Skeletal muscle cell (primary cell): Measurements from ENCODE around the gene RAB11A.

Experiments
- DNase-seq: peaks from one replicate; pipeline ENCODE4 v3.0.0-alpha.2; 2010; ENCODE audit warnings: low read depth
- H3K4me3 ChIP-seq: 2 replicates; pipeline ENCODE4 v1.5.1; 2011; ENCODE audit warnings: low read depth, mild to moderate bottlenecking, control low read depth, low read length, moderate library complexity

Gene RAB11A

DNA sequence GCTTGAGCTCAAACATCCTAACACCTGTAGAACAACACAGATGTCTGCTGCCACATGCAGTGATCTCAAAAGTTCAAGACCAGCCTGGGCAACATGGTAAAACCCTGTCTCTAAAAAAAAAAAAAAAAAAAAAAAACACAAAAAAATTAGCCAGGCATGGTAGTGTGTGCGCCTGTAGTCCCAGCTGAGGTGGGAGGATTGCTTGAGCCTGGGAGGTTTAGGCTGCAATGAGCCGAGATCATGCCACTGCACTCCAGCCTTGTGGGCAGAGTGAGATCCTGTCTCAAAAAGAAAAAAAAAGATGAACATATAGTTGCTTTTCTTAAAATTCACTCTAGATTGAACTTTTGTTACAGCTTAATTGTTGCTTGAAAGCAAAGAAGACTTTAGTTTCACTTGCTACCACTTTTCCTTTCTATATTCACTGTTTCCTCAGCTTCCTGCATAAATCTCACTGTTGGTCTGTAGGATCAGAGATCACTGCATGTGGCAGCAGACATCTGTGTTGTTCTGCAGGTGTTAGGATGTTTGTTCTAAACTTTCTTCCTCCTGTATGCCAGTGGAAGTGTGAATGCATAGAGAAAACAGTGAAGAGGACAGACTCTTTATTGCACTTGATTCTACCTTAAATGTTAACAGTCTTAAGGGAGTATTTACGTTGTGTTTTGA lies 12.6 kb downstream of the RAB11A start:
- no peak overlapping the region for H3K4me3 ChIP-seq
- DNase-seq = no peak

DNA sequence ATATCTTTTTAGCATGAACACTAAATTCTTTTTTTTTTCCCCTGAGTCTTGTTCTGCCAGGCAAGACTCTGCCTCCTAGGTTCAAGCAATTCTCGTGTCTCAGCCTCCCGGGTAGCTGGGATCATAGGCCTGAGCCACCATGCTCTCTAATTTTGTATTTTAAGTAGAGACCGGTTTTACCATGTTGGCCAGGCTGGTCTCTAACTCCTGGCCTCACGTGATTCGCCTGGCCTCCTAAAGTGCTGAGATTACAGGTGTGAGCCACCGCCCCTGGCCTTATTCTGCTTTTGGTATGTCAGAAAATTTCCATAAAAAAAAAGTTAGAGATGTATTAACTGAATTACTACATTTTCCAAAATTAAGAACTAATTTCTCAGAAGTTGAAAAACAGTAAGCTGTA lies 14.3 kb downstream of the RAB11A start:
- no peak for DNase-seq
- no peak overlapping the region for H3K4me3 ChIP-seq

DNA sequence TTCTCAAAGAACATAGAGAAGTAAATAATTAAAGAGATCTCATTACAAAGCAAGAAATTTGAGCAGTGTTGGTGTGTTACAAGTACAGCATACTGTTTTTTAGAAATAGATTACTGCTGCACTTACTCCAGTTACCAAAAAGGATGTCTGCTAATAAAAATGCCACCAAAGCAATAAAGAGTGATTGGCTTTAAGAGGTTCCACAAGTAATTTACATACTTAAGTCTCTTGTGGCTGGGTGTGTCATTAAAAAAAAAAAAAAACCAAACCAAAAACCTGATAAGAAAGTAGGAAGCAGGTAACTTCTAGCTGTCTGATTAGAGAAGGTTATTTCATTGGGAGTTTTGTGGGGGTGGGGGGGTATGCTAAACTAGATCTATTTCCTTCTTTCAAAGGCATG lies 15.2 kb downstream of the RAB11A start:
- DNase-seq = no peak
- no peak overlapping the region for H3K4me3 ChIP-seq

DNA sequence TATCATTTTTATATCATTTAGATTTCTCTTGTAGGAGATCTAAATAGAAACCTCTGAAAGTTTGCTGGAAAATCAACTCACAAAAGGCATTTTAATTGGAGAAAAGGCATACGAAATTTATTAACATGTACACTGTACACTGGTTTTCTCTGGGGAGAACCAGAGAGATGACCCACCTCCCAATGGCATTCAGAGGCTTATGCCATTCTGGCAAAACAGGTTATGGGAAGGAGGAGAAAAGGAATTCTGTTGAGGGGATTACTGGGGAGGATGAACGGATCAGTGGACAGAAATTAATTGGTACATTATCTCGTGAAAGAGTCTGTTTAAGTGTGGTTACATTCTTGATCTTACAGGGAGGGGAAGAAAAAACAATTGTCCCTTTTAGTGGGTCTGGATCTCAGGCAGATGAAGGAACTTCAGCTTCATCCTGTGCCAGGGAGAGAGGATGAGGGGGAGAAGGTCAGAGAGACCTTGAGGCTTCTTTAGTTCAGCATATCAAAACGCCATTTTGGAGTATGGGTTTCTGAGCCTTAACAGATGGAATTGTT lies 16.5 kb downstream of the RAB11A start:
- DNase-seq = no peak
- H3K4me3 ChIP-seq = no peak overlapping the region

DNA sequence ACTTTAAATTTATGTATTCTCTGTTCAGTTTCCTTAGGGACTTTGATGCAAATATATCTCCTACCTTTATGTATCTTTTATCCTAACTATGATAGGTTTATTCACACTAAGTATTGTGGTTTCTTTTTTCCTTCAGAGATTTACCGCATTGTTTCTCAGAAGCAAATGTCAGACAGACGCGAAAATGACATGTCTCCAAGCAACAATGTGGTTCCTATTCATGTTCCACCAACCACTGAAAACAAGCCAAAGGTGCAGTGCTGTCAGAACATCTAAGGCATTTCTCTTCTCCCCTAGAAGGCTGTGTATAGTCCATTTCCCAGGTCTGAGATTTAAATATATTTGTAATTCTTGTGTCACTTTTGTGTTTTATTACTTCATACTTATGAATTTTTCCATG lies 18.3 kb downstream of the RAB11A start:
- H3K4me3 ChIP-seq = no peak overlapping the region
- no peak for DNase-seq

DNA sequence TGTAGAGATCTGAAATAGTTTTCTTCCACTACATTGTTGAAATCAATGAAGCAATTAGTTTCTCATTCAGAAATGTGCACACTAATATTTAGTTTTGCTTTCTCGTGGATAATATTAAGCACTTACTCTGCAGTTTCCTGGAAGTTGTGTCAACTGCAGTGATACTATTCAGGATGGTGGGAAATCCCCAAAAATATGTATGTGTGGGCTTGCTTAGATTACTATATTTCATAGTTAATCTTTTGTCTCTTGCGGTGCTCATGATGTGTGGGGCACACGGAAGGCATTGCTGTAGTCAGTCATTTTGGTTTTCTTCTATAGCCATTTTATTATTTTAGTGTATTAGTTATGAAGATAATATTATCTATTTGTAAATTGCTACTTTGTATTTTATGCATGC lies 19.7 kb downstream of the RAB11A start:
- no peak for DNase-seq
- H3K4me3 ChIP-seq = no peak overlapping the region

DNA sequence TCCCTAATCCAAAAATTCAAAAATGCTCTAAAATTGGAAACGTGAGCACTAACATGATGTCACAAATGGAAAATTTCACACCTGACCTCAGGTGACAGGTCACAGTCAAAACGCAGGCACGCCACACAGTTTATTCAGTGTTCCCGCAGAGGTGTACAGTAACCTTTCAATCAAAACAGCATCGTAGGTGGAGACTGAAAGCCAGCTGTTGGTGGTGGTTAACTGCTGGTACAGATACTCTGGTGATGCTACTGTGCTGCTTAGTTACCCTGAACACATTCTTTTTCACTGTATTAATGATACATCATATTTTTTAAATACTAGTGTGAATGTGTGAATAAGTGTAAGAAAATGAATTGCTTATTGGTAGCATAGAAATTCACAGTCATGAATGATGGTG lies 23.8 kb downstream of the RAB11A start:
- no peak overlapping the region for H3K4me3 ChIP-seq

DNA sequence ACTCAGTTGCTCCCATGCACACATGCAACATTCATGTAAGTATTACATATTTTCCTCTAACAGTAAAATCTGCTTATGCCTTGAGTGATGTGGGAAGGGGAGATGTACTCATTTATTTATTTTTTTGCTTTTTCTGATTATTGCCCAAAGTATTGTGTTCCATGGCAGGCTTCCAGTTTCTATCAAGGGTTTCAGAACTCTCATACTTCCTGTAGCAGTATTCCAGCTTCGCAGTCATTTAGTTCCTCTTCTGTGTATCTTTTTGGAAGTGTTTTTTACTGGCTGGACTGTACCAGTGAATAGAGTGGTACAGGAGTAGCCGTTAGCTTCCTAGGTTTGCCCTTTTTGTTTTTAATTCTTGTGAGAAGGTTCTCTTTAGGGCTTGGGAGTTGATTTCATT lies 26.9 kb downstream of the RAB11A start:
- DNase-seq = no peak

More for the DNA sequence above, 23.8 kb downstream of the RAB11A start:
- no peak for DNase-seq

DNA sequence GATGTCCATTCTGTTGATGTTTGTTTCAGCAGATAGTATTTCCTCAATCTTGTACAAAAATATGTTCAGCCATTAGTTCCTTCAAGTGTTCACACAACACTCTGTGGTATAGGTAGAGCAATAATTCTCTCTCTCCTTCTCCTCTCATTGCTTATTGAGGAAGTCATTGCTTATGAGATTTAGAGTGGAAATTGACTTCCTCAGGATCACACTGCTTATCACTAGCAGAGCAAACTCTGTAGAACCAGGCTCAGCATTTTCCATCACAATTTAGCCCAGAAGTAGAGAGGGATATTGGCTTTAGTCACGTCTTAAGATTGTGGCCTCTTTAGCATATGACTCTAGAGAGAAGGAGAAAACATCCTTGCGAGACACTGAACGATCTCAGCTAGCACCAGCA lies 31.2 kb downstream of the RAB11A start:
- DNase-seq = no peak
- H3K4me3 ChIP-seq = no peak overlapping the region

More for the DNA sequence above, 26.9 kb downstream of the RAB11A start:
- no peak overlapping the region for H3K4me3 ChIP-seq

DNA sequence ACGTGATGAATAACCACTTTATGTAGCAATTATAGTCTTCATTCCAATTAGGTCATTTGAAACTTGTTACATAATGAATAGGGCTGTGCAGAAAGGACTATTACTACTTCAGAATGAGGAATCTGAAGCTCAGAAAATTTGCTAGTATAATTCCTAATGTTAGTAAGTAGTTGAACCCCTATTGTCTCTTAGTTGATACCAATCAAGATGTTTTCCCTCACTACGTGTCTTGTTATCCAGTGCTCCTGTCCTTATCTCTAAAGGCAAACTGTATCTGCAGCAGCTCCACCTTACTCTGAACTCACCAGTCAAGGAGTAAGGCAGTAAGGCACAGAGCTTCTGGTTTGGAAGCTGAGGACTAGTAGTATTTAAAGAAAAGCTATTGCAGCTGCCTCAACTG lies 32.0 kb downstream of the RAB11A start:
- no peak overlapping the region for H3K4me3 ChIP-seq
- no peak for DNase-seq

DNA sequence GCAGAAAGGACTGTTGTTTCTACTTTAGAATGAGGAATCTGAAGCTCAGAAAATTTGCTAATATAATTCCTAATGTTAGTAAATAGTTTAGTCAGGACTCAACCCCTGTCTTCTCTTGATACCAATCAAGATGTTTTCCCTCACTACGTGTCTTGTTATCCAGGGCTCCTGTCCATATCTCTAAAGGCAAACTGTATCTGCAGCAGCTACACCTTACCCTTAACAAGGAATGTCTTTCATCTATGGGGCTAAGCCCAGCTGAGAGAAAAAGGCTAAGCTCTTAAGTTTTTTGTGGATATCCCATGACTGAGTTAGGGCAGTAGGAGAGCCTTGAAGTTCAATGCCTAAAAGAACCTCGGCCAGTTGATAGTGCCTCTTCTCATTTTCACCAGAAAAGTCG lies 32.5 kb downstream of the RAB11A start:
- no peak overlapping the region for H3K4me3 ChIP-seq
- no peak for DNase-seq

DNA sequence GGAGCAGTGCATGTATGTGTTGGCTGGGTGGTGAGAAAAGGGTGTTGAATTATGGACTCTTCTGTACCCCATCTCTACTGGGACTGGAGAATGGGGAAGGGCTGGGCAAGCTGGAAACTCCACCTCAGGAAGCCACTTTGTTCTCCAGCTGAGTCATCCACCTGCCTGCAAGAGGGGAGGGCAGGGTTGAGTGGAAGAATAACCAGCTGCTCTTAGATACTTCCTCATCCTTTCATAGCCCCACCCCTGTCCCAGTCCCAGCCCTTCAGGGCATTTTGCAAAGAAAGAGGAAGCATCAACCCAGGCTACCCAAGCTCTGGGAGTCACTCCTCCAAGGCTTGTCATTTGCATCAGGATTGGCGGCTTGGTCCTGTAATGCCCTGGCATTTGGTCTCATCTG lies 33.1 kb downstream of the RAB11A start:
- no peak for DNase-seq
- H3K4me3 ChIP-seq = no peak overlapping the region

DNA sequence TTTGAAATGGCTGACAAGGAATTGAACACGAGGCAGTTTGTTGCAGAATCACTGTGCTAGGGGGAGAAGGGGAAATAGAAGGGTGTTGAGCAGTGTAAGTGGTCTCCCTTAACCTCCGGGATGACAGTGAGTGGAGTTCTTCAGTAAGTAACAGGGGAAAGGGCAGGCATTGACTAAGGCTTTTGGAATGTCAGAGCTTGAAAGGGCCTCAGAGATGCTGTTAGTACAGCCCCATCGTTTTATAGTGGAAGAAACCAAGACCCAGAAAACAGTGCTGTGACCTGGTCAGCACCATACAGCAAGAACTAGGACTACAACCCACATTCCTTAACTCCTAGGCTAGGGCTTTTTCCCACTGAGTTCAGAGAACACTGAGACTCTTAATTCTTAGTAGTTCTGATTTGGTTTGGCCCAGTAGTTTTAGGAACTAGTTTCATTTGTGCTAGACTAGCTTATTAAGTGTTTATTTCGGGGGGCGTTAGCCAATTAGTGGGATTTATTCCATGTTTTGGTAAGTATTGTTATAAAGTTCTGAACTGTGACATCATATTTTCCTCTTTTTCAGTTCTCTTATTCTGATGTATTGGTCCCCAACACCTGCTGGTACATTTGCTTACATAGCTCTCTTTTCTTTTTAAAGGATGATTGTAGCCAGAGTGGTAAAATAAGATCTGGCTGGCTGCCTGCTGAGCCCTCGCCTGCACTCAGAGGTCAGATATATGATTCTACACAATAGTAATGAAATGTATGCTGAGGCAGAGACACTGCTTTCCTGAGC lies 34.2 kb downstream of the RAB11A start:
- no peak for DNase-seq
- no peak overlapping the region for H3K4me3 ChIP-seq

DNA sequence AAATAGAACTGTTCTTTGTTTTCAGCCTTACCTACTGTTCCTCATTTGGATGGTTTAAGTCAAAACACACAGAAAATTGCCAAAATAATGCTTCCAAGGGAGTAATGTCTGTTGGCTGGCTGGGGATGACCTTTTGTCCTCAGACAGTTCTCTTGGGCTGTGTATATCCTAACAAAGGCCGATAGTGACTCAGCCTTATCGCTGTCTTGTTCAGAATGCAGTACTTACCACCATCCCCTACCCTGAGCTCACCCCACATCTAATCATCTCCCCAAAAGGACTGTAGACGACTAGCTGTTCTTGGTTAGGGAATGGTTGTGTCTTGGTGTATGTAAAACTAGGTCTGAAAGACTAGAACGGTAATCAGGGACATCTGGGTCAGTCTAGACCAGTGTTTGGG lies 35.0 kb downstream of the RAB11A start:
- no peak overlapping the region for H3K4me3 ChIP-seq
- no peak for DNase-seq

DNA sequence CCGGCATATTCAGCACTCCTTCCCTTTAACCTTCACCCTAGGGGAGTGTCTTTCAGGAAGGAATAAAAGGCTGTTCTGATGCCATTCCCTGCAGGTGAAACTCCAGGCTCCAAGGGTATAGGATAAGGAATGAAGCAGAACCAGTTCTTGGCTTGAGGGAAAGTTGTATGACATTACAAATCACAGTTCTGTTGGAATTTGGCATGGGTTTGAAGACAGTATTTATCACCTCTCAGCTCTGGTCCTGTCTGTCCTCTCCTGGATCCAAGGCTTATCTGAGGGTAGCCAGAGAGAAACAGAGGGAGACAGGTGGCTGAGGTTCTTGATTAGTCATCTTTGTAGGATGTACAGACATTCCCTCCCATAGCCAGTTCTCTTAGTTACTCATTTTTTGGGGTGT lies 37.1 kb downstream of the RAB11A start:
- DNase-seq = no peak
- no peak overlapping the region for H3K4me3 ChIP-seq

DNA sequence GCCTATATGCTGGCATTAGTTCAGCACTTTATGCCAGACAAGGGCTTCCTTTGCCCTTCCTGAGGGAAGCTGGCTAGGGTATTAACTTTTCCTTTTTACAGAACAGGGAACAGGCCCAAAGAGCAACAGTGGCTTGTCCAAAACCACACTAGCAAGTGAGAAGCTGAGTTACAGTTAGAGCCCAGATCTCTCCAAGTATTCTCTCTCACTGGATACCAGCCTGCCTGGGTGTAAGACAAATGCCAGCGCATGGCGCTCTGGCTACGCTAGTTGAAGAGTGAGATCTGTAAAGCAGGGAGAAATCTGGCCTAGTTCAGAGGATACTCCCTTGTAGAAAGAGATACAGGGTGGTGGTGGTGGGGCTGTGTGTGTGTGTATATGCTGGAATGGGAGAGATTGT lies 38.4 kb downstream of the RAB11A start:
- H3K4me3 ChIP-seq = no peak overlapping the region
- DNase-seq = no peak

DNA sequence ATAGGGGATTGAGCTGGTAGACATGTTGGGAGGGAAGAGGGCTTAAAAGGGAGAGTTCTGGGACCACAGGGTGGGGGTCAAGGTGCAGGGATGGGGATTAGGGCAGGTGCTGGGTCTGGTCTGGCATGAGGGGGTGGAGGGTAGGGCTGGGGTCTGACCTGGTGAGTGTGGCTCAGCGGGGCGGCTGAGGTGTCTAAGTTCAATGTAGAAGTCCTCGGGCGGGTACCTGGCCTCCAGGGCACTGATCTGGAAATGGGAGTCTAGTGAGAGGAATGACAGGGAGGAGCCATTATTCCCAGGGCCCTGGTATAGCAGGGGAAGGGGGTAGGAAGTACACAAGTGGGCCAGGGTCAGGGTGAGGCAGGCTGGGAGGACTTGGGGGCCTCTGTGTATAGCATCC lies 39.6 kb downstream of the RAB11A start:
- DNase-seq = no peak
- no peak overlapping the region for H3K4me3 ChIP-seq

DNA sequence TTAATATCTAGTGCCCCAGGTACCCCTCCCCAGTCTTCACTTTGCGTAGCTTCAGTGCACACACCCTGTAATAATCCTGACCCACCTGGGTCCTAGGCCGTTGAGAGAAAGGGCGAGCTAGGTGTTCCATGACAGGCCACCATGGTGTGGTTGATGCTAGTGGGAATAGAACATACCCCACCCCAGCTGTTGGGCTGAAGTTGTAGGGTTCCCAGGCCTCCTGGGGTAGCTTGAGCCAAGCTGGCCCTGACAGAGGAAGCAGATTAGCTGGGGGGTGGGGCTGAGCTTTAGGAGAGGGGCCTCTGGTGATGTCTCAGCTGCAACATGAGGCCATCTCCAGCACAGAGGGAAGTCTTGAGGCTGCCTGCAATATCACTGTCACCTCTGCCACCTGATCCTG lies 40.5 kb downstream of the RAB11A start:
- no peak for DNase-seq

DNA sequence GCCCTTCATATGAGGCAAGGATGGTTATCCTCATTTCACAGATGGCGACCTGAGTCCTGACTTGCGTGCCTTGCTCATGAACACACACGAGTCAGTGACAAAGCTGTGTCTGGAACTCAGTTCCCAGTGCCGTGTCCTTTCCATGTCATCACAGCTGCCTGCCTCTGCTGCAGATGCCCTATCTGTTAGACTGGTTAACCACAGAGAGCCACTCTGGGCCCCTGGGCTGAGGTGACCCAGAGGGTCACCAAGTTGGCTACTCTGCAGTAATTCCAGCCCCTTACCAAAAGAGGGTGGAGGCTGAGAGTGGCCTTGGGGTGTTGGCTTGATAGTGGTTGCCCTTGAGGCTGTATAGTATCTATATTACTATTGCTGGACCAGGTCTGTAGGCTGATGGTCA lies 41.0 kb downstream of the RAB11A start:
- H3K4me3 ChIP-seq = no peak overlapping the region
- DNase-seq = no peak

More for the DNA sequence above, 40.5 kb downstream of the RAB11A start:
- H3K4me3 ChIP-seq = no peak overlapping the region

DNA sequence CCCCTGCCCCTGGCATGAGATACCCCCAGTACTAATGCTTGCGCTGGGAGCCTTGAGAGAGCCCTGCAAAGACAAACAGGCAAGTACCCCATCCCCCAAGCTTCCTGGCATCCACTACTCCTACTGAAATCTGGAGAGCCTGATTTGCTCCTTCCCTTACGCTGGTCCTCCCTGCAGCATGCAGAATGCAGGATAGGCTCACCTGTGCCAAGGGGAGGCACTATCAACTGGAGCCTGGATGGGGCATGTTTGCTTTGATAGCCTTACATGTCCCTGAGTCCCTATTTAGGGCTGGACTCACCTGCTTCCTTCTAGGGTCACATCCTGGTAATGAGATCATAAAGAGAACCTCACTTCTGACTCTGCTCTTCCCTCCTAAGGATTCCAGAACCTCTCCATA lies 42.9 kb downstream of the RAB11A start:
- no peak for DNase-seq
- H3K4me3 ChIP-seq = no peak overlapping the region

DNA sequence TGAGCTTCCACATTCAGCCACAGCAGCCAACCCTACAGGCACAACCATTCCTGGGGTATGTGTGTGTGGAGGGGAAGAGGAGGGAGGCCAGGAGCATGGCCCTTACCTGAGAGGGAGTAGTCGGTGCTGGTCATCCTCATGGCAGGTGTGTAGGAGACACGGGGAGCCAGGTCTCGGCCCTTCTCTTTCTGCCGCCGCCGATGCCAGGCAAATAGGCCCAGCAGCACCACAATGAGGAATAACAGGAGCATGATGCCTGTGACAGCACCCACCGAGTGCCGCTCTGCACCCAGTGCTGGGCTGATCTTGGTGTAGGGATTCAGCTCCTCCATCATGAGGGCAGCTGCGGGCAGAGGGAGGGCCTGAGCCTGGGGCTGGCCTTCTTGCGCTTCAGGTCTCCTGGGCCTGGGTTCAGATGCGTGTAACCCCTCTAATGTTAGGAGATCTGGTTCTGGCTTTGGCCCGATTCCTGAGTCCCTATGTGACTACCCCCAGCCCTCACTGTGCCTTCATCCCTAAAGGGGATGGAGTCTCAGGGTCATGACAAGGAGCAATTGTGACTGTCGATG lies 44.4 kb downstream of the RAB11A start:
- no peak overlapping the region for H3K4me3 ChIP-seq
- no peak for DNase-seq
